ENCODE data around the gene FOXN1.
"Not testable (repeated sequence)": the region's sequence is repeated elsewhere in the genome, so short reads cannot be mapped to it uniquely, and the experiment has no call there.

FOXN1 gene

GRCh38 chr17:28549236-28550132 is 43.3 kb downstream of the FOXN1 start:
- DNase-seq: no peak

- no peak for DNase-seq
Observed at GRCh38 chr17:28550858-28551257, 44.7 kb downstream of the FOXN1 start.

- DNase-seq: no peak
Observed at GRCh38 chr17:28551421-28552175, 45.5 kb downstream of the FOXN1 start.

GRCh38 chr17:28552176-28552999 is 46.2 kb downstream of the FOXN1 start, which contains the start of gene UNC119:
TSS of gene UNC119 (minus strand) at chr17:28552624. CDS start at chr17:28552557, 67 bp downstream.
- DNase-seq: peak; percentile 50

GRCh38 chr17:28553000-28553505 is 46.9 kb downstream of the FOXN1 start:
- no peak for DNase-seq

- DNase-seq: no peak
Observed at GRCh38 chr17:28554565-28554964, 48.4 kb downstream of the FOXN1 start.

GRCh38 chr17:28555022-28555421 is 48.9 kb downstream of the FOXN1 start:
- DNase-seq: no peak

- DNase-seq: no peak
Observed at GRCh38 chr17:28563475-28563874, 57.3 kb downstream of the FOXN1 start.

GRCh38 chr17:28567604-28568003 is 61.5 kb downstream of the FOXN1 start:
- no peak for DNase-seq

GRCh38 chr17:28569446-28569845 is 63.3 kb downstream of the FOXN1 start:
- DNase-seq: no peak

GRCh38 chr17:28570716-28571360 is 64.7 kb downstream of the FOXN1 start:
- DNase-seq: no peak

- DNase-seq: peak; percentile 91
Observed at GRCh38 chr17:28571361-28572122, 65.4 kb downstream of the FOXN1 start, which contains the start of gene PIGS. TSS of gene PIGS (minus strand) at chr17:28571524. CDS start at chr17:28571496, 28 bp downstream.

GRCh38 chr17:28572259-28573039 is 66.3 kb downstream of the FOXN1 start:
- DNase-seq: no peak

- DNase-seq: no peak
Observed at GRCh38 chr17:28573040-28573380, 66.9 kb downstream of the FOXN1 start.

GRCh38 chr17:28573521-28573920 is 67.4 kb downstream of the FOXN1 start:
- no peak for DNase-seq

- no peak for DNase-seq
Observed at GRCh38 chr17:28573966-28574480, 67.9 kb downstream of the FOXN1 start.

- DNase-seq: no peak
Observed at GRCh38 chr17:28574526-28574925, 68.4 kb downstream of the FOXN1 start.

- no peak for DNase-seq
Observed at GRCh38 chr17:28575126-28575795, 69.1 kb downstream of the FOXN1 start.

- DNase-seq: not testable (repeated sequence)
Observed at GRCh38 chr17:28576016-28576415, 69.9 kb downstream of the FOXN1 start.
